H1 (cell line): Measurements from ENCODE around the gene SHMT2. TPM values are rescaled to one million over a fixed set of nuclear protein-coding genes. Genes with fewer than 3 reads are reported as not detected.

Source experiments
- CTCF ChIA-PET: fragments of 300-600 bp; sonication (Branson Sonifier 250); formaldehyde crosslinking; loops from one replicate; lab custom pipeline; 2021; ENCODE audit not compliant: partially characterized antibody; lab: Charles Lee
- POLR2A ChIA-PET: fragments of 300-600 bp; sonication (Branson Sonifier 250); formaldehyde crosslinking; loops from one replicate; lab custom pipeline; 2021; ENCODE audit warnings: inconsistent platforms; ENCODE audit not compliant: partially characterized antibody; lab: Charles Lee
- DNase-seq, 2 experiments: peaks; one replicate each; pipeline versions ENCODE4 v3.0.0 to v3.0.0-alpha.2; 2010 to 2022; ENCODE audit warnings: low spot score in 2 of 2, low read depth in 1 of 2, mixed read lengths in 1 of 2
- FAIRE-seq: peaks from 2 replicates; lab custom pipeline; 2011; peaks lifted over from hg19 to GRCh38; lab: Jason Lieb, UNC
- H2AFZ ChIP-seq: 2 replicates; pipeline ENCODE4 v1.8.1; 2012; ENCODE audit warnings: low read length, inconsistent platforms
- H2AK5ac ChIP-seq: 2 replicates; pipeline ENCODE4 v1.6.1; 2013; ENCODE audit warnings: low read depth, low read length
- H2BK120ac ChIP-seq: replicated peaks from 2 replicates; pipeline ENCODE3; 2013; ENCODE audit warnings: low read depth, low read length, inconsistent platforms
- H2BK12ac ChIP-seq: 2 replicates; pipeline ENCODE4 v1.6.1; 2013; ENCODE audit warnings: low read depth, low read length
- H2BK15ac ChIP-seq: 2 replicates; pipeline ENCODE4 v1.6.1; 2013; ENCODE audit warnings: low read length
- H2BK20ac ChIP-seq: 2 replicates; pipeline ENCODE4 v1.6.1; 2013; ENCODE audit warnings: low read length
- H2BK5ac ChIP-seq: 2 replicates; pipeline ENCODE4 v1.6.1; 2013; ENCODE audit warnings: low read depth, low read length
- H3K14ac ChIP-seq: 2 replicates; pipeline ENCODE4 v1.6.1; 2013; ENCODE audit warnings: inconsistent platforms; ENCODE audit not compliant: insufficient read length
- H3K18ac ChIP-seq: 2 replicates; pipeline ENCODE4 v1.6.1; 2013; ENCODE audit warnings: low read length; ENCODE audit errors: extremely low read depth
- H3K23ac ChIP-seq: 2 replicates; pipeline ENCODE4 v1.6.1; 2013; ENCODE audit warnings: inconsistent platforms; ENCODE audit not compliant: insufficient read length
- H3K23me2 ChIP-seq: 2 replicates; pipeline ENCODE4 v1.6.1; 2013; ENCODE audit warnings: low read depth, low read length
- H3K27ac ChIP-seq: 2 replicates; pipeline ENCODE4 v1.6.1; 2011; ENCODE audit warnings: low read depth, low read length, inconsistent platforms
- H3K27me3 ChIP-seq, 4 experiments: replicated peaks in 1 of 4; 1 replicate in 1 of 4; 2 replicates in 3 of 4; pipeline versions ENCODE4 v1.6.1 to v1.8.1; 2011 to 2013; ENCODE audit warnings: low read length in 3 of 4, mild to moderate bottlenecking in 3 of 4, inconsistent platforms in 2 of 4, mixed read lengths in 2 of 4, moderate library complexity in 1 of 4; ENCODE audit not compliant: control insufficient read depth in 3 of 4, insufficient read depth in 3 of 4; ENCODE audit errors: extremely low read depth in 1 of 4
- H3K36me3 ChIP-seq, 4 experiments: 2 replicates each; pipeline versions ENCODE4 v1.6.1 to v1.8.1; 2011 to 2013; ENCODE audit warnings: mild to moderate bottlenecking in 4 of 4, low read length in 3 of 4, moderate library complexity in 2 of 4, control low read depth in 1 of 4, inconsistent platforms in 1 of 4; ENCODE audit not compliant: insufficient read depth in 4 of 4, control insufficient read depth in 2 of 4
- H3K4ac ChIP-seq: replicated peaks from 2 replicates; pipeline ENCODE3; 2013; ENCODE audit warnings: low read length, low read depth, mixed read lengths, inconsistent platforms; ENCODE audit not compliant: insufficient read length
- H3K4me1 ChIP-seq, 4 experiments: replicated peaks in 1 of 4; 1 replicate in 1 of 4; 2 replicates in 3 of 4; pipeline versions ENCODE4 v1.6.1 to v1.8.1; 2011 to 2013; ENCODE audit warnings: low read length in 3 of 4, inconsistent platforms in 2 of 4, mixed read lengths in 1 of 4; ENCODE audit not compliant: insufficient read depth in 4 of 4, control insufficient read depth in 3 of 4
- H3K4me2 ChIP-seq, 2 experiments: 2 replicates each; pipeline versions ENCODE4 v1.6.1 to v1.8.1; 2011 to 2013; ENCODE audit warnings: low read depth in 2 of 2, low read length in 2 of 2, control low read depth in 1 of 2, inconsistent platforms in 1 of 2, mild to moderate bottlenecking in 1 of 2; ENCODE audit not compliant: insufficient read depth in 1 of 2
- H3K4me3 ChIP-seq, 4 experiments: fragments of 200-600, 300-600 bp in 1 of 4; sonication (generic), shearing (Covaris generic), sonication (Bioruptor Twin) in 1 of 4; 2 replicates each; pipeline versions ENCODE4 v1.5.1 to v1.8.1; 2011 to 2016; ENCODE audit warnings: low read length in 4 of 4, low read depth in 3 of 4, control low read depth in 2 of 4, inconsistent platforms in 2 of 4, mild to moderate bottlenecking in 2 of 4, mixed read lengths in 1 of 4, moderate library complexity in 1 of 4; ENCODE audit not compliant: insufficient read depth in 2 of 4; ENCODE audit errors: extremely low read depth in 1 of 4
- H3K56ac ChIP-seq: replicated peaks from 2 replicates; pipeline ENCODE3; 2013; ENCODE audit warnings: low read depth, mild to moderate bottlenecking, mixed read lengths, low read length, inconsistent platforms; ENCODE audit not compliant: insufficient read length
- H3K79me1 ChIP-seq: 2 replicates; pipeline ENCODE4 v1.6.1; 2013; ENCODE audit warnings: low read depth, low read length, control low read depth
- H3K79me2 ChIP-seq, 2 experiments: 2 replicates each; pipeline versions ENCODE4 v1.6.1 to v1.8.1; 2012 to 2013; ENCODE audit warnings: low read length in 2 of 2, mild to moderate bottlenecking in 2 of 2, inconsistent platforms in 1 of 2; ENCODE audit not compliant: insufficient read depth in 2 of 2, control insufficient read depth in 1 of 2
- H3K9ac ChIP-seq, 4 experiments: replicated peaks in 1 of 4; 1 replicate in 1 of 4; 2 replicates in 3 of 4; pipeline versions ENCODE4 v1.6.1 to v1.8.1; 2011 to 2013; ENCODE audit warnings: low read depth in 3 of 4, low read length in 3 of 4, control low read depth in 2 of 4, mild to moderate bottlenecking in 2 of 4, moderate library complexity in 2 of 4, inconsistent platforms in 1 of 4; ENCODE audit errors: extremely low read depth in 1 of 4
- H3K9me3 ChIP-seq, 2 experiments: 2 replicates each; pipeline versions ENCODE4 v1.6.1 to v1.8.1; 2012 to 2013; ENCODE audit warnings: mild to moderate bottlenecking in 2 of 2, moderate library complexity in 2 of 2, control low read depth in 1 of 2, inconsistent platforms in 1 of 2, low read depth in 1 of 2, low read length in 1 of 2, mixed read lengths in 1 of 2; ENCODE audit not compliant: insufficient read depth in 2 of 2
- H4K20me1 ChIP-seq, 2 experiments: replicated peaks in 1 of 2; 2 replicates each; pipeline versions ENCODE3 to v1.8.1; 2011 to 2013; ENCODE audit warnings: inconsistent platforms in 2 of 2, low read length in 2 of 2, mild to moderate bottlenecking in 1 of 2; ENCODE audit not compliant: insufficient read depth in 2 of 2, control insufficient read depth in 1 of 2
- H4K5ac ChIP-seq: 2 replicates; pipeline ENCODE4 v1.6.1; 2013; ENCODE audit warnings: low read length, low read depth, mixed read lengths, inconsistent platforms; ENCODE audit not compliant: insufficient read length
- H4K8ac ChIP-seq: 2 replicates; pipeline ENCODE4 v1.8.0; 2013; ENCODE audit warnings: mild to moderate bottlenecking, moderate library complexity, low read length, inconsistent platforms; ENCODE audit not compliant: insufficient read depth; ENCODE audit errors: extremely low read depth
- H4K91ac ChIP-seq: replicated peaks from 2 replicates; pipeline ENCODE3; 2013; ENCODE audit warnings: low read length, mixed read lengths, inconsistent platforms; ENCODE audit not compliant: insufficient read length
- BRCA1 ChIP-seq: IDR thresholded peaks from 2 replicates; pipeline ENCODE4 v1.6.1; 2012; ENCODE audit warnings: low read depth, low read length, improper control_type of control experiment
- CBX8 ChIP-seq: fragments of 300-800, 300-1000 bp; sonication (generic); IDR thresholded peaks from 2 replicates; pipeline ENCODE4 v1.7.1; 2016; ENCODE audit warnings: low read depth, low read length, borderline replicate concordance
- CEBPB ChIP-seq: IDR thresholded peaks from 2 replicates; pipeline ENCODE4 v1.6.1; 2012; ENCODE audit warnings: low read depth, low read length
- CREB1 ChIP-seq: IDR thresholded peaks from 2 replicates; pipeline ENCODE4 v1.6.1; 2012; ENCODE audit warnings: inconsistent platforms
- E2F6 ChIP-seq: IDR thresholded peaks from 2 replicates; pipeline ENCODE4 v1.6.1; 2012; ENCODE audit warnings: inconsistent platforms
- EP300 ChIP-seq, 2 experiments: IDR thresholded peaks; 1 replicate in 1 of 2; 2 replicates in 1 of 2; pipeline ENCODE4 v1.6.1; 2011 to 2012; ENCODE audit warnings: low read depth in 2 of 2, low read length in 2 of 2, mild to moderate bottlenecking in 2 of 2, borderline replicate concordance in 1 of 2, inconsistent platforms in 1 of 2, moderate library complexity in 1 of 2
- JUND ChIP-seq: IDR thresholded peaks from 2 replicates; pipeline ENCODE4 v1.6.1; 2011; ENCODE audit warnings: mild to moderate bottlenecking, improper control_type of control experiment, low read length
- POLR2AphosphoS5 ChIP-seq: IDR thresholded peaks from 2 replicates; pipeline ENCODE4 v1.6.1; 2011; ENCODE audit warnings: low read depth, low read length
- POU5F1 ChIP-seq: IDR thresholded peaks from 2 replicates; pipeline ENCODE4 v1.6.1; 2011; ENCODE audit warnings: low read depth, mild to moderate bottlenecking, low read length, moderate library complexity
- SP1 ChIP-seq: IDR thresholded peaks from 2 replicates; pipeline ENCODE4 v1.6.1; 2011; ENCODE audit warnings: low read depth, low read length
- SRF ChIP-seq: IDR thresholded peaks from 2 replicates; pipeline ENCODE4 v1.6.1; 2011; ENCODE audit warnings: mild to moderate bottlenecking, low read depth, low read length, moderate library complexity
- YY1 ChIP-seq: IDR thresholded peaks from 2 replicates; pipeline ENCODE4 v1.6.1; 2011; ENCODE audit warnings: low read depth, mild to moderate bottlenecking, low read length
- WGBS, 2 experiments: shearing (Covaris generic) in 1 of 2; methylation state at CpG; one replicate each; pipeline versions ENCODE4 v1.1.6 to v1.1.7; 2013 to 2015; ENCODE audit warnings: low lambda C conversion rate in 2 of 2, mixed read lengths in 2 of 2, inconsistent platforms in 1 of 2, low coverage in 1 of 2, missing lambda C conversion rate in 1 of 2; ENCODE audit not compliant: insufficient replicate concordance in 2 of 2, insufficient coverage in 1 of 2, insufficient read length in 1 of 2; ENCODE audit errors: extremely low coverage in 1 of 2, missing lambda C conversion rate in 1 of 2; 5-methylcytosine and 5-hydroxymethylcytosine counted together
- polyA plus RNA-seq, 7 experiments: library from polyadenylated mRNA; depleted of rRNA in 3 of 7; stranded (reverse) in 5 of 7; unstranded in 2 of 7; fragments of >200 nt in 5 of 7; fragments of 200-250 nt in 2 of 7; gene quantifications; 1 replicate in 5 of 7; 2 replicates in 1 of 7; 4 replicates in 1 of 7; pipeline versions ENCODE4 v1.2.1 to v1.2.3, GENCODE V29; 2011 to 2013; ENCODE audit warnings: missing spikeins in 2 of 7, mixed read lengths in 2 of 7
- total RNA-seq: library from RNA; stranded (reverse); fragmentation: NEBNext Ultra II Directional; extraction: Animal tissue kit (Norgen Biotek cat#: 25700); gene quantifications from 2 replicates; pipeline ENCODE4 v1.2.1, GENCODE V29; 2021

Gene SHMT2
- total and polyA plus RNA-seq, 2 of the 8 experiments (the other 6 are each of a cell fraction or from before 2014, with no cell fraction given) = 274 to 520 TPM

DNA sequence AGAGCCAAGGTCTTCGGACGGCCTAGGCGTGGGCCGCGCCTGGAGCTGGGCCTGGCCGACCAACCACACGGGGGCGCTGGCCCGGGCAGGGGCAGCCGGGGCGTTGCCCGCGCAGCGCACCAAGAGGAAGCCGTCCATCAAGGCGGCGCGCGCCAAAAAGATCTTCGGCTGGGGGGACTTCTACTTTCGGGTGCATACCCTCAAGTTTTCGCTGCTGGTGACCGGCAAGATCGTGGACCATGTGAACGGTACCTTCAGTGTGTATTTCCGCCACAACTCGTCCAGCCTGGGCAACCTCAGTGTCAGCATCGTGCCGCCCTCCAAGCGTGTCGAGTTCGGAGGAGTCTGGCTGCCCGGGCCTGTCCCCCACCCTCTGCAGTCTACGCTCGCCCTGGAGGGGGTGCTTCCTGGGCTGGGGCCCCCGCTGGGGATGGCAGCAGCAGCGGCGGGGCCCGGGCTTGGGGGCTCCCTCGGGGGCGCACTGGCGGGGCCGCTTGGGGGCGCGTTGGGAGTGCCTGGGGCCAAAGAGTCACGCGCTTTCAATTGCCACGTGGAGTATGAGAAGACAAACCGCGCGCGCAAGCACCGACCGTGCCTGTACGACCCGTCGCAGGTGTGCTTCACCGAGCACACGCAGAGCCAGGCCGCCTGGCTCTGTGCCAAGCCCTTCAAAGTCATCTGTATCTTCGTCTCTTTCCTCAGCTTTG, 4.4 kb upstream of the SHMT2 start:
- H4K91ac ChIP-seq = peak overlapping the region; percentile 90
- no peak overlapping the region for H3K27ac ChIP-seq
- H3K4me3 ChIP-seq = peak overlapping the region; percentile 18 to 64 (median 23); a peak in 6 of 8 replicates
- CTCF ChIA-PET = interaction anchor here (0.5 to 27.9 kb wide), 16 partner anchors 7 to 261 kb away, joined by 3 to 726 read pairs (median 4); partner anchors contain the start of genes NXPH4 and STAC3
- H3K23me2 ChIP-seq = peaks cover 8% of the 10 kb centered on the region
- peak overlapping the region; percentile 87 for H4K8ac ChIP-seq
- H2BK20ac ChIP-seq = peak overlapping the region; percentile 80; the same call in 1 of the 2 replicates
- peaks cover 51 to 76% (median 73%) of the 10 kb centered on the region in 4 experiments for H3K27me3 ChIP-seq
- H3K56ac ChIP-seq = no peak overlapping the region
- H2BK5ac ChIP-seq = peak overlapping the region; percentile 81
- H3K9ac ChIP-seq = no peak overlapping the region
- POLR2A ChIA-PET = interaction anchor here (0.8 to 22.1 kb wide), 8 partner anchors 9 to 295 kb away, joined by 3 to 852 read pairs (median 4); partner anchors contain the start of genes DDIT3, INHBE, NXPH4 and SHMT2
- H4K5ac ChIP-seq = peak overlapping the region; percentile 46
- H3K14ac ChIP-seq = no peak overlapping the region
- no peak overlapping the region for H3K4ac ChIP-seq
- H2AK5ac ChIP-seq = no peak overlapping the region
- 9% methylated on average over 47 of the region's 61 CpGs; no CpG with 5 or more reads in 1 of the 2 experiments for WGBS, 2 experiments
- peak overlapping the region; percentile 99; the same call in 1 of the 2 replicates for H2BK15ac ChIP-seq
- no peak overlapping the region for H2AFZ ChIP-seq
- no peaks in the 10 kb centered on the region for H3K79me1 ChIP-seq
- peaks cover 4 to 12% of the 10 kb centered on the region in 2 experiments for H4K20me1 ChIP-seq
- no peak overlapping the region for H3K23ac ChIP-seq
- peak overlapping the region; percentile 99 for H2BK12ac ChIP-seq
- H3K4me1 ChIP-seq = peaks cover 4 to 51% (median 30%) of the 10 kb centered on the region in 4 experiments
- no peaks in the 10 kb centered on the region for H3K36me3 ChIP-seq
- H3K4me2 ChIP-seq = peak overlapping the region; percentile 94 to 96
- no peak overlapping the region for H2BK120ac ChIP-seq
- DNase-seq (peak in 1 of 2 experiments; percentile 94), FAIRE-seq (no peak)
- peak overlapping the region; percentile 85 for H3K18ac ChIP-seq
- peaks cover under 1 to 1% of the 10 kb centered on the region in 2 experiments; a peak in 2 of 4 replicates for H3K79me2 ChIP-seq
- no peaks in the 10 kb centered on the region for H3K9me3 ChIP-seq
- TF ChIP-seq POLR2AphosphoS5 (no peak), JUND (peak; percentile 21; the same call in 1 of the 2 replicates), E2F6 (peak; percentile 55), CBX8 (no peak), YY1 (peak; percentile 77), CEBPB (no peak), BRCA1 (no peak), SRF (no peak), CREB1 (peak; percentile 49; the same call in 1 of the 2 replicates), SP1 (0 out of 2 replicates have a peak, but pooled peaks have one; percentile 7), POU5F1 (no peak), EP300 (IDR thresholded peaks at IDR 0.05; ENCODE audit: borderline replicate concordance in 1 of 2, low read depth in 2 of 2, low read length in 2 of 2) (no peak)
